Endothelial cell of umbilical vein (primary cell): Measurements from ENCODE around the gene ACD. TPM values are rescaled to one million over a fixed set of nuclear protein-coding genes. Genes with fewer than 3 reads are reported as not detected.

Source experiments
- BruUV-seq: library from RNA; stranded (reverse); fragments of 400-500 nt; replicated peaks from 2 replicates; lab custom pipeline; 2021; lab: Mats Ljungman, UMichigan
- CTCF ChIA-PET: fragments of 300-600, 350-600 bp; sonication (Branson Sonifier 250); formaldehyde crosslinking; loops from one replicate; lab custom pipeline; 2021; ENCODE audit warnings: antibody characterized with exemption, inconsistent platforms; lab: Charles Lee
- POLR2A ChIA-PET: fragments of 300-600, 350-600 bp; sonication (Branson Sonifier 250); formaldehyde crosslinking; loops from one replicate; lab custom pipeline; 2021; ENCODE audit warnings: antibody characterized with exemption, inconsistent platforms; lab: Charles Lee
- DNase-seq: peaks from one replicate; pipeline ENCODE4 v3.0.0-alpha.2; 2011; ENCODE audit warnings: low read depth, low spot score
- FAIRE-seq: peaks from 2 replicates; lab custom pipeline; 2011; peaks lifted over from hg19 to GRCh38; lab: Jason Lieb, UNC
- H2AFZ ChIP-seq: 2 replicates; pipeline ENCODE4 v1.6.0; 2012; ENCODE audit warnings: low read depth, low read length, control low read depth, inconsistent platforms
- H3K27ac ChIP-seq: 2 replicates; pipeline ENCODE4 v1.5.1; 2011; ENCODE audit warnings: low read depth, mild to moderate bottlenecking, control low read depth, low read length, moderate library complexity; ENCODE audit not compliant: insufficient read depth
- H3K27me3 ChIP-seq, 2 experiments: 2 replicates each; pipeline versions ENCODE4 v1.6.0 to v1.6.1; 2011; ENCODE audit warnings: low read length in 2 of 2, mixed read lengths in 1 of 2; ENCODE audit not compliant: control insufficient read depth in 2 of 2, insufficient read depth in 2 of 2
- H3K36me3 ChIP-seq, 2 experiments: 2 replicates in 1 of 2; 3 replicates in 1 of 2; pipeline ENCODE4 v1.5.1; 2011; ENCODE audit warnings: low read length in 2 of 2, mild to moderate bottlenecking in 1 of 2, moderate library complexity in 1 of 2; ENCODE audit not compliant: control insufficient read depth in 2 of 2, insufficient read depth in 2 of 2; ENCODE audit errors: extremely low read depth in 1 of 2
- H3K4me1 ChIP-seq: 3 replicates; pipeline ENCODE4 v1.5.1; 2011; ENCODE audit warnings: mild to moderate bottlenecking, low read length; ENCODE audit not compliant: control insufficient read depth, insufficient read depth; ENCODE audit errors: extremely low read depth
- H3K4me2 ChIP-seq: 2 replicates; pipeline ENCODE4 v1.6.1; 2011; ENCODE audit warnings: low read length, control low read depth, mixed read lengths; ENCODE audit not compliant: insufficient read depth
- H3K4me3 ChIP-seq, 3 experiments: fragments of 200-600 bp in 1 of 3; sonication (generic), shearing (Covaris generic) in 1 of 3; replicated peaks in 1 of 3; 2 replicates each; pipeline ENCODE4 v1.5.1; 2011 to 2016; ENCODE audit warnings: control low read depth in 3 of 3, low read length in 3 of 3, mild to moderate bottlenecking in 2 of 3, inconsistent platforms in 1 of 3, low read depth in 1 of 3, moderate library complexity in 1 of 3; ENCODE audit not compliant: insufficient read depth in 1 of 3
- H3K79me2 ChIP-seq: 2 replicates; pipeline ENCODE4 v1.6.0; 2012; ENCODE audit warnings: low read length, inconsistent platforms; ENCODE audit not compliant: control insufficient read depth, insufficient read depth
- H3K9ac ChIP-seq: replicated peaks from 2 replicates; pipeline ENCODE3; 2011; ENCODE audit warnings: low read length, control low read depth; ENCODE audit not compliant: insufficient read depth; ENCODE audit errors: extremely low read depth
- H3K9me1 ChIP-seq: replicated peaks from 3 replicates; pipeline ENCODE4 v1.6.0; 2011; ENCODE audit warnings: mild to moderate bottlenecking, low read length; ENCODE audit not compliant: control insufficient read depth, insufficient read depth; ENCODE audit errors: extremely low read depth
- H3K9me3 ChIP-seq: replicated peaks from 2 replicates; pipeline ENCODE4 v1.5.1; 2012; ENCODE audit warnings: low read length, inconsistent platforms; ENCODE audit not compliant: control insufficient read depth, insufficient read depth
- H4K20me1 ChIP-seq: replicated peaks from 2 replicates; pipeline ENCODE3; 2011; ENCODE audit warnings: mild to moderate bottlenecking, low read length; ENCODE audit not compliant: control insufficient read depth, insufficient read depth; ENCODE audit errors: extremely low read depth
- CTCF ChIP-seq, 2 donors: IDR thresholded peaks; 1 replicate in 1 of 2; 2 replicates in 1 of 2; pipeline ENCODE4 v1.5.1; 2011; ENCODE audit warnings: low read length in 2 of 2, mild to moderate bottlenecking in 2 of 2, moderate library complexity in 2 of 2, control low read depth in 1 of 2, inconsistent platforms in 1 of 2, low read depth in 1 of 2; ENCODE audit not compliant: insufficient read depth in 1 of 2; ENCODE audit errors: extremely low read depth in 1 of 2
- EZH2 ChIP-seq: IDR thresholded peaks from 2 replicates; pipeline ENCODE4 v1.6.1; 2012; ENCODE audit warnings: borderline replicate concordance, low read depth, mild to moderate bottlenecking, moderate library complexity, low read length, inconsistent platforms; ENCODE audit not compliant: severe bottlenecking
- FOS ChIP-seq: IDR thresholded peaks from 2 replicates; pipeline ENCODE4 v1.6.1; 2011; ENCODE audit warnings: mild to moderate bottlenecking, low read length, moderate library complexity, borderline replicate concordance; ENCODE audit not compliant: insufficient read depth
- GATA2 ChIP-seq: IDR thresholded peaks from 2 replicates; pipeline ENCODE4 v1.7.0; 2011; ENCODE audit warnings: low read depth, mild to moderate bottlenecking, moderate library complexity, mixed read lengths, low read length; ENCODE audit not compliant: insufficient read length, insufficient read depth
- JUN ChIP-seq: IDR thresholded peaks from 2 replicates; pipeline ENCODE4 v1.6.1; 2011; ENCODE audit warnings: borderline replicate concordance, low read depth; ENCODE audit not compliant: insufficient read length, insufficient read depth
- MAX ChIP-seq: IDR thresholded peaks from 2 replicates; pipeline ENCODE4 v1.6.1; 2011; ENCODE audit not compliant: insufficient read depth, insufficient read length
- MYC ChIP-seq: IDR thresholded peaks from one replicate; pipeline ENCODE4 v1.6.1; 2011; ENCODE audit warnings: mild to moderate bottlenecking, low read depth, low read length
- POLR2A ChIP-seq: IDR thresholded peaks from 2 replicates; pipeline ENCODE4 v1.6.1; 2012; ENCODE audit warnings: low read depth, mild to moderate bottlenecking, control low read depth, low read length
- POLR2AphosphoS5 ChIP-seq: IDR thresholded peaks from 2 replicates; pipeline ENCODE4 v1.6.1; 2012; ENCODE audit warnings: low read depth, mild to moderate bottlenecking, control low read depth, low read length, moderate library complexity; ENCODE audit not compliant: insufficient read depth
- dilution Hi-C: fragments of 300-500 bp; cut with MboI; formaldehyde crosslinking; loops from one replicate; pipeline ENCODE4 v1.15.0; 2019; ENCODE audit warnings: low sequenced_read_pairs; ENCODE audit not compliant: extremely low pct_ligation_motif_present
- intact Hi-C: fragments of 100-400 bp; cut with micrococcal nuclease; formaldehyde crosslinking; loops from one replicate; pipeline ENCODE4 v1.10.0; 2022
- polyA plus RNA-seq, 4 experiments: library from polyadenylated mRNA; depleted of rRNA in 3 of 4; stranded (reverse) in 3 of 4; unstranded in 1 of 4; fragments of >200 nt; gene quantifications; 2 replicates each; pipeline versions ENCODE4 v1.2.1 to v1.2.3, GENCODE V29; 2011 to 2012; ENCODE audit warnings: missing spikeins in 1 of 4
- total RNA-seq: library from RNA; stranded (reverse); gene quantifications from 2 replicates; pipeline ENCODE4 v1.2.3, GENCODE V29; 2021

ACD gene
- total and polyA plus RNA-seq, 2 donors (not counting 3 experiments of a cell fraction or from before 2014, with no cell fraction given): 24.4 to 36.0 TPM

GRCh38 chr16:67675579-67675935 lies 15.5 kb upstream of the ACD start:
- TF ChIP-seq EZH2 (no peak), POLR2AphosphoS5 (no peak), MYC (no peak), GATA2 (no peak), FOS (no peak), MAX (no peak), JUN (no peak), CTCF (IDR thresholded peaks at IDR 0.05; ENCODE audit: extremely low read depth in 1 of 2, insufficient read depth in 1 of 2, low read depth in 1 of 2, low read length in 2 of 2) (no peak), POLR2A (no peak)
- H2AFZ ChIP-seq: no peak overlapping the region
- no TSS peak for BruUV-seq
- H3K9me1 ChIP-seq: no peaks in the 10 kb centered on the region
- no peak overlapping the region for H3K4me2 ChIP-seq
- no peaks in the 10 kb centered on the region for H3K27me3 ChIP-seq
- H3K36me3 ChIP-seq: peaks cover 0 to 12% of the 10 kb centered on the region in 2 experiments
- no peak overlapping the region for H3K9ac ChIP-seq
- ChIA-PET CTCF (interaction anchor here (2.5 kb wide), 1 partner anchor 131 kb away, joined by 8 read pairs; the partner anchor contains the start of genes RANBP10 and TSNAXIP1), POLR2A (no interaction called here)
- H3K4me3 ChIP-seq: no peak overlapping the region
- dilution Hi-C loops: loop anchor here (25.0 kb wide), 1 partner anchor 237 kb away; no protein-coding TSS in a partner anchor
- no peaks in the 10 kb centered on the region for H4K20me1 ChIP-seq
- no peaks in the 10 kb centered on the region for H3K79me2 ChIP-seq
- DNase-seq (no peak), FAIRE-seq (no peak)
- H3K27ac ChIP-seq: no peak overlapping the region
- intact Hi-C loops: no loop called here
- peaks cover 26% of the 10 kb centered on the region for H3K4me1 ChIP-seq
- H3K9me3 ChIP-seq: no peaks in the 10 kb centered on the region
